HEK293 (cell line): ENCODE measurements around the gene ITGA2B.
"Not testable (repeated sequence)": the region's sequence is repeated elsewhere in the genome, so short reads cannot be mapped to it uniquely, and the experiment has no call there.

ENCODE experiments used
- CTCF ChIA-PET: fragments of 350-600 bp; formaldehyde crosslinking; extraction: SDS; loops from one replicate; lab custom pipeline; 2021; ENCODE audit warnings: antibody characterized with exemption; lab: Yijun Ruan, JAX
- POLR2A ChIA-PET: fragments of 300-600 bp; formaldehyde crosslinking; extraction: SDS; loops from one replicate; lab custom pipeline; 2020; ENCODE audit warnings: antibody characterized with exemption, inconsistent platforms; lab: Yijun Ruan, JAX
- H3K27ac ChIP-seq: fragments of 200-500 bp; sonication (Bioruptor generic); 2 replicates; pipeline ENCODE4 v1.5.1; 2014; ENCODE audit warnings: low read depth, low read length, control low read depth, inconsistent platforms; ENCODE audit errors: extremely low read depth
- H3K36me3 ChIP-seq, 2 experiments: fragments of 200-500 bp in 1 of 2; sonication (Bioruptor generic) in 1 of 2; 1 replicate in 1 of 2; 2 replicates in 1 of 2; pipeline ENCODE4 v1.5.1; 2014 to 2017; ENCODE audit warnings: inconsistent platforms in 2 of 2, low read length in 2 of 2; ENCODE audit not compliant: control insufficient read depth in 2 of 2, insufficient read depth in 1 of 2
- H3K4me1 ChIP-seq: fragments of 200-500 bp; sonication (Bioruptor generic); 2 replicates; pipeline ENCODE4 v1.5.1; 2014; ENCODE audit warnings: mild to moderate bottlenecking, low read length, inconsistent platforms; ENCODE audit not compliant: control insufficient read depth, insufficient read depth
- H3K4me3 ChIP-seq: 2 replicates; pipeline ENCODE4 v1.5.1; 2011; ENCODE audit warnings: low read depth, mild to moderate bottlenecking, control low read depth, low read length, moderate library complexity
- H3K9me3 ChIP-seq: fragments of 200-500 bp; sonication (Bioruptor generic); 2 replicates; pipeline ENCODE4 v1.5.1; 2014; ENCODE audit warnings: low read depth, low read length, inconsistent platforms; ENCODE audit not compliant: control insufficient read depth, insufficient read depth
- IKZF3 ChIP-seq: fragments of 450-650 bp; IDR thresholded peaks from 2 replicates; pipeline ENCODE4 v1.5.0; 2018; ENCODE audit warnings: missing biosample characterization, mild to moderate bottlenecking, missing genetic modification characterization, moderate library complexity
- KLF1 ChIP-seq: fragments of 450-650 bp; formaldehyde crosslinking; IDR thresholded peaks from 2 replicates; pipeline ENCODE4 v1.5.1; 2016; ENCODE audit warnings: missing biosample characterization, missing genetic modification characterization
- MZF1 ChIP-seq: fragments of 450-650 bp; formaldehyde crosslinking; IDR thresholded peaks from 2 replicates; pipeline ENCODE4 v1.5.1; 2017; ENCODE audit warnings: missing biosample characterization, missing genetic modification characterization, borderline replicate concordance
- ZBTB48 ChIP-seq: fragments of 450-650 bp; formaldehyde crosslinking; IDR thresholded peaks from 2 replicates; pipeline ENCODE4 v1.5.1; 2016; ENCODE audit warnings: missing biosample characterization, missing genetic modification characterization
- ZBTB8A ChIP-seq: fragments of 450-650 bp; formaldehyde crosslinking; IDR thresholded peaks from 2 replicates; pipeline ENCODE4 v1.5.1; 2016; ENCODE audit warnings: missing biosample characterization, missing genetic modification characterization
- ZEB2 ChIP-seq: fragments of 450-650 bp; formaldehyde crosslinking; IDR thresholded peaks from 2 replicates; pipeline ENCODE4 v1.5.1; 2016; ENCODE audit warnings: missing biosample characterization, missing genetic modification characterization
- ZFHX2 ChIP-seq: fragments of 450-650 bp; formaldehyde crosslinking; conservative IDR thresholded peaks from 2 replicates; pipeline ENCODE4 v1.5.1; 2016; ENCODE audit warnings: missing biosample characterization, missing genetic modification characterization
- ZNF10 ChIP-seq: fragments of 450-650 bp; formaldehyde crosslinking; IDR thresholded peaks from 2 replicates; pipeline ENCODE4 v1.5.1; 2017; ENCODE audit warnings: missing biosample characterization, missing genetic modification characterization
- ZNF223 ChIP-seq: fragments of 450-650 bp; formaldehyde crosslinking; IDR thresholded peaks from 2 replicates; pipeline ENCODE4 v1.5.1; 2016; ENCODE audit warnings: missing biosample characterization, missing genetic modification characterization
- ZNF433 ChIP-seq: fragments of 450-650 bp; formaldehyde crosslinking; IDR thresholded peaks from 2 replicates; pipeline ENCODE4 v1.5.1; 2016; ENCODE audit warnings: missing biosample characterization, missing genetic modification characterization, low read depth
- ZNF623 ChIP-seq: fragments of 450-650 bp; formaldehyde crosslinking; IDR thresholded peaks from 2 replicates; pipeline ENCODE4 v1.5.1; 2016; ENCODE audit warnings: missing biosample characterization, missing genetic modification characterization
- ZSCAN30 ChIP-seq: fragments of 450-650 bp; IDR thresholded peaks from 2 replicates; pipeline ENCODE4 v1.5.1; 2018; ENCODE audit warnings: missing biosample characterization, mild to moderate bottlenecking, missing genetic modification characterization, moderate library complexity
- TF ChIP-seq, protein P1 (sequence below): fragments of 450-650 bp; formaldehyde crosslinking; IDR thresholded peaks from 2 replicates; pipeline ENCODE4 v1.5.1; 2017; ENCODE audit warnings: missing biosample characterization, missing genetic modification characterization
- TF ChIP-seq, protein P2 (sequence below): fragments of 450-650 bp; formaldehyde crosslinking; IDR thresholded peaks from 2 replicates; pipeline ENCODE4 v1.5.1; 2016; ENCODE audit warnings: missing biosample characterization, missing genetic modification characterization
- TF ChIP-seq, protein P3 (sequence below): fragments of 450-650 bp; formaldehyde crosslinking; IDR thresholded peaks from 2 replicates; pipeline ENCODE4 v1.5.1; 2016; ENCODE audit warnings: missing biosample characterization, missing genetic modification characterization
- TF ChIP-seq, protein P4 (sequence below): fragments of 450-650 bp; formaldehyde crosslinking; IDR thresholded peaks from 2 replicates; pipeline ENCODE4 v1.5.1; 2016; ENCODE audit warnings: missing biosample characterization, missing genetic modification characterization, low read depth

Gene ITGA2B

GRCh38 chr17:44368391-44369243 is 20.8 kb downstream of the ITGA2B start:
- not testable (repeated sequence) for H3K4me3 ChIP-seq, H3K27ac ChIP-seq, H3K9me3 ChIP-seq, H3K36me3 ChIP-seq, H3K4me1 ChIP-seq
- ChIA-PET POLR2A (interaction anchor here (1.0 to 1.4 kb wide), 2 partner anchors 11 to 54 kb away, joined by 3 read pairs; no protein-coding TSS in a partner anchor), CTCF (interaction anchor here (1.1 to 2.6 kb wide), 3 partner anchors 7 to 154 kb away, joined by 3 to 19 read pairs (median 7); no protein-coding TSS in a partner anchor)
- peak; percentile 36; the same call in 1 of the 2 replicates for TF ChIP-seq ZBTB8A (tag by site-specific recombination)

DNA sequence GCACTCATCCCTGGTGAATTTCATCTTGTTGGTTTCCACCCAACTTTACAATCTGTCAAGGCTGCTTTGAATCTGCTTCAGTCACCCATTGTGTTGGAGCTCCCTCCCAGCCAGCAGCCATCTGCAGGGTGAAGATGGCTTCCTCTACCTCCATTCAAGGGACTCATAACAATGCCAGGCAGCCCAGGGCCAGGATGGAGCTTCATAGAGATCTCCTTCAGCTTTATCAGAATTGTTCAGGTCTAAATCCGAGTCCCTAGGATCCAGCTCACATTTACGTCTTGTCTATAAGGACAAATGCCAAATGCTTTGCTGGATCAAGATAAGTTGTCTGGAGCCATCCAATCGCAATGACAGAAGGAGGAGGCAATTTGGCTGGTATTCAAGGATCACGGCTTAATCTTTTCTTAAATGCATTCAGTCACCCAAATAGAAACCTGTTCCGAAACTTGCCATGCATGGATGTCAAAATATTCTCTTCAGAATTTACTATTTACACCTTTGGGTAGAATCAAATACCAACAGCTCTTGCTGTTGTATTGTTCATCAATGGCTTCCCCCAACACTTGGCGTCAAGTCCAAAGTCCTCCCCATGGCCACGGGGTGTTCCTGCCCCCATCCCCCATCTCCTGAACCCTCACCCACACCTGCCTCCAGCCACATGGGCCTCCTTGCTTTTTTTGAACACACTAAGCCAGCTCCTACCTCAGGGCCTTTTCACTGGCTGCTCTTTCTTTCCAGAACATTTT is 22.0 kb downstream of the ITGA2B start:
- POLR2A ChIA-PET: interaction anchor here (1.4 kb wide), 1 partner anchor 9 kb away, joined by 3 read pairs; no protein-coding TSS in a partner anchor
- peaks cover 5% of the 10 kb centered on the region for H3K4me1 ChIP-seq

GRCh38 chr17:44365051-44365450 is 24.4 kb downstream of the ITGA2B start:
- peaks cover 21% of the 10 kb centered on the region for H3K4me1 ChIP-seq
- H3K36me3 ChIP-seq, H3K27ac ChIP-seq, H3K9me3 ChIP-seq, H3K4me3 ChIP-seq, POLR2A ChIA-PET: not testable (repeated sequence)
- CTCF ChIA-PET: interaction anchor here (0.6 to 0.7 kb wide), 3 partner anchors 108 to 241 kb away, joined by 3 to 6 read pairs (median 5); partner anchors contain the start of gene HDAC5

More for the DNA sequence above, 22.0 kb downstream of the ITGA2B start:
- Histone ChIP-seq H3K36me3 (no peaks in the 10 kb centered on the region), H3K4me3 (no peak overlapping the region), H3K9me3 (no peaks in the 10 kb centered on the region), H3K27ac (no peak overlapping the region)
- CTCF ChIA-PET: interaction anchor here (0.6 to 2.6 kb wide), 7 partner anchors 8 to 159 kb away, joined by 3 to 19 read pairs (median 5); no protein-coding TSS in a partner anchor
- no peak for TF ChIP-seq ZNF223 (tag by site-specific recombination)
- TF ChIP-seq ZNF623 (tag by site-specific recombination): peak; percentile 87
- no peak for TF ChIP-seq ZNF10 (tag by site-specific recombination)

DNA sequence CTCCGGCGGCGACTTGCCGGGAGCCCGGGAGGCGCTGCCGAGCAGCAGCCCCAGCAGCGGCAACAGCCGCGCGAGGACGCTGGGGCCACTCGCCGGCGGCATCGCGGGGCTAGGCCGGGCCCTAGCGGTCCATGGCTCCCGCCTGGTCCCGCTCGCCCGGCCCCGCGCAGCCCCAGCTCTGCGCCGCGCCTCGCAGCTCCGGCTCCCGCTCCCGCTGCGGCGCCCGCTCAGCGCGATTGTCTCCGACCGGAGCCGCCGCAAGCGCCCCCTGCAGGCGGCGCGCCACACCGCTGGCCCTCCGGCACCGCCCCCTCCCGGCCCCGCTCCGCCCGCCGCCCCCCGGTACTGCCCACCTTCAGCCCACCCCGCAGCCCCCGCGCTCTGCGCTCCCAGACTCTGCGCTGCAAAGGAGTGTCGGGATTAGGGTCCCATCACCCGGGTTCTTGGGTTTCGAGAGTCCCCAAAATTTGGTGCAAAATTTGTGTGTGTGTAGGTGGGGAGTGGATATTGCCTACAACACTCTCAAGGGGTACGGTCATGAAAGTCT is 25.8 kb downstream of the ITGA2B start, which contains the start of gene FAM171A2:
TSS of gene FAM171A2 (minus strand) at position 241 of the 547 bp plus-strand sequence. CDS start at position 102, 139 bp downstream.
- peak within 1 kb of the TSS; percentile 66 for H3K4me3 ChIP-seq
- CTCF ChIA-PET: interaction anchor here (0.6 to 4.3 kb wide), 19 partner anchors 9 to 607 kb away, joined by 3 to 21 read pairs (median 4); partner anchors contain the start of gene GRN
- peaks cover 21% of the 10 kb centered on the region for H3K4me1 ChIP-seq
- peak within 1 kb of the TSS; percentile 88; the same call in 1 of the 2 replicates for H3K27ac ChIP-seq
- peaks cover 0 to 8% of the 10 kb centered on the region in 2 experiments; a peak in 1 of 3 replicates for H3K36me3 ChIP-seq
- H3K9me3 ChIP-seq: no peaks in the 10 kb centered on the region
- POLR2A ChIA-PET: interaction anchor here (0.6 to 4.7 kb wide), 8 partner anchors 19 to 1478 kb away, joined by 3 to 23 read pairs (median 5); partner anchors contain the start of genes CCDC43 and GRN
- TF ChIP-seq, protein P1, sequence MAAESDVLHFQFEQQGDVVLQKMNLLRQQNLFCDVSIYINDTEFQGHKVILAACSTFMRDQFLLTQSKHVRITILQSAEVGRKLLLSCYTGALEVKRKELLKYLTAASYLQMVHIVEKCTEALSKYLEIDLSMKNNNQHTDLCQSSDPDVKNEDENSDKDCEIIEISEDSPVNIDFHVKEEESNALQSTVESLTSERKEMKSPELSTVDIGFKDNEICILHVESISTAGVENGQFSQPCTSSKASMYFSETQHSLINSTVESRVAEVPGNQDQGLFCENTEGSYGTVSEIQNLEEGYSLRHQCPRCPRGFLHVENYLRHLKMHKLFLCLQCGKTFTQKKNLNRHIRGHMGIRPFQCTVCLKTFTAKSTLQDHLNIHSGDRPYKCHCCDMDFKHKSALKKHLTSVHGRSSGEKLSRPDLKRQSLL: peak; percentile 89; the same call in 1 of the 2 replicates
- TF ChIP-seq, protein P2, sequence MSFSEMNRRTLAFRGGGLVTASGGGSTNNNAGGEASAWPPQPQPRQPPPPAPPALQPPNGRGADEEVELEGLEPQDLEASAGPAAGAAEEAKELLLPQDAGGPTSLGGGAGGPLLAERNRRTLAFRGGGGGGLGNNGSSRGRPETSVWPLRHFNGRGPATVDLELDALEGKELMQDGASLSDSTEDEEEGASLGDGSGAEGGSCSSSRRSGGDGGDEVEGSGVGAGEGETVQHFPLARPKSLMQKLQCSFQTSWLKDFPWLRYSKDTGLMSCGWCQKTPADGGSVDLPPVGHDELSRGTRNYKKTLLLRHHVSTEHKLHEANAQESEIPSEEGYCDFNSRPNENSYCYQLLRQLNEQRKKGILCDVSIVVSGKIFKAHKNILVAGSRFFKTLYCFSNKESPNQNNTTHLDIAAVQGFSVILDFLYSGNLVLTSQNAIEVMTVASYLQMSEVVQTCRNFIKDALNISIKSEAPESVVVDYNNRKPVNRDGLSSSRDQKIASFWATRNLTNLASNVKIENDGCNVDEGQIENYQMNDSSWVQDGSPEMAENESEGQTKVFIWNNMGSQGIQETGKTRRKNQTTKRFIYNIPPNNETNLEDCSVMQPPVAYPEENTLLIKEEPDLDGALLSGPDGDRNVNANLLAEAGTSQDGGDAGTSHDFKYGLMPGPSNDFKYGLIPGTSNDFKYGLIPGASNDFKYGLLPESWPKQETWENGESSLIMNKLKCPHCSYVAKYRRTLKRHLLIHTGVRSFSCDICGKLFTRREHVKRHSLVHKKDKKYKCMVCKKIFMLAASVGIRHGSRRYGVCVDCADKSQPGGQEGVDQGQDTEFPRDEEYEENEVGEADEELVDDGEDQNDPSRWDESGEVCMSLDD (tag by site-specific recombination): 0 out of 2 replicates have a peak, but pooled peaks have one; percentile 50
- TF ChIP-seq ZNF433 (tag by site-specific recombination) (no peak), ZFHX2 (tag by site-specific recombination) (peak; percentile 59), ZEB2 (tag by site-specific recombination) (no peak), IKZF3 (tag by site-specific recombination) (0 out of 2 replicates have a peak, but pooled peaks have one; percentile 40), KLF1 (no peak), ZSCAN30 (peak; percentile 39; the same call in 1 of the 2 replicates), MZF1 (no peak), ZBTB48 (tag by site-specific recombination) (no peak)
- TF ChIP-seq, protein P3, sequence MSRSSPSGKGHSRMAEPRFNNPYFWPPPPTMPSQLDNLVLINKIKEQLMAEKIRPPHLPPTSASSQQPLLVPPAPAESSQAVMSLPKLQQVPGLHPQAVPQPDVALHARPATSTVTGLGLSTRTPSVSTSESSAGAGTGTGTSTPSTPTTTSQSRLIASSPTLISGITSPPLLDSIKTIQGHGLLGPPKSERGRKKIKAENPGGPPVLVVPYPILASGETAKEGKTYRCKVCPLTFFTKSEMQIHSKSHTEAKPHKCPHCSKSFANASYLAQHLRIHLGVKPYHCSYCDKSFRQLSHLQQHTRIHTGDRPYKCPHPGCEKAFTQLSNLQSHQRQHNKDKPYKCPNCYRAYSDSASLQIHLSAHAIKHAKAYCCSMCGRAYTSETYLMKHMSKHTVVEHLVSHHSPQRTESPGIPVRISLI: no peak
- TF ChIP-seq, protein P4, sequence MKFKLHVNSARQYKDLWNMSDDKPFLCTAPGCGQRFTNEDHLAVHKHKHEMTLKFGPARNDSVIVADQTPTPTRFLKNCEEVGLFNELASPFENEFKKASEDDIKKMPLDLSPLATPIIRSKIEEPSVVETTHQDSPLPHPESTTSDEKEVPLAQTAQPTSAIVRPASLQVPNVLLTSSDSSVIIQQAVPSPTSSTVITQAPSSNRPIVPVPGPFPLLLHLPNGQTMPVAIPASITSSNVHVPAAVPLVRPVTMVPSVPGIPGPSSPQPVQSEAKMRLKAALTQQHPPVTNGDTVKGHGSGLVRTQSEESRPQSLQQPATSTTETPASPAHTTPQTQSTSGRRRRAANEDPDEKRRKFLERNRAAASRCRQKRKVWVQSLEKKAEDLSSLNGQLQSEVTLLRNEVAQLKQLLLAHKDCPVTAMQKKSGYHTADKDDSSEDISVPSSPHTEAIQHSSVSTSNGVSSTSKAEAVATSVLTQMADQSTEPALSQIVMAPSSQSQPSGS (tag by site-specific recombination): no peak
